HCT116 (cell line): ENCODE results near the gene TMC8. TPM values are rescaled to one million over a fixed set of nuclear protein-coding genes. Genes with fewer than 3 reads are reported as not detected.

ENCODE experiments used
- ATAC-seq: fragments of 200-7000 bp; cut with Tn5 transposase; 2 replicates; pipeline ENCODE4 v1.9.1; 2020; ENCODE audit warnings: mild to moderate bottlenecking, moderate library complexity
- BruUV-seq: library from RNA; stranded (reverse); fragments of 400-500 nt; replicated peaks from 2 replicates; lab custom pipeline; 2021; lab: Mats Ljungman, UMichigan
- CTCF ChIA-PET: fragments of 300-600 bp; sonication (Branson Sonifier 250); formaldehyde crosslinking; loops from one replicate; lab custom pipeline; 2021; ENCODE audit warnings: antibody characterized with exemption; lab: Charles Lee
- POLR2A ChIA-PET: fragments of 300-600, 350-600 bp; sonication (Branson Sonifier 250); formaldehyde crosslinking; loops from one replicate; lab custom pipeline; 2021; ENCODE audit warnings: antibody characterized with exemption; lab: Charles Lee
- RAD21 ChIA-PET, 2 experiments: fragments of 300-600 bp; sonication (Branson Sonifier 250); formaldehyde crosslinking; loops; one replicate each; lab custom pipeline; 2023; ENCODE audit warnings: low total read pairs in 2 of 2; ENCODE audit not compliant: uncharacterized antibody in 2 of 2, unreplicated experiment in 2 of 2, low non-redundant PET in 1 of 2; lab: Charles Lee
- DNase-seq: peaks from one replicate; pipeline ENCODE4 v3.0.0-alpha.2; 2010; ENCODE audit warnings: low read depth, low spot score
- H2AFZ ChIP-seq: fragments of 200-600 bp; shearing (Covaris generic), sonication (generic); 2 replicates; pipeline ENCODE4 v1.6.1; 2017; ENCODE audit warnings: low read depth, mixed run types, mixed read lengths, antibody characterized with exemption, low read length; ENCODE audit not compliant: poor library complexity, severe bottlenecking
- H3K27ac ChIP-seq: 2 replicates; pipeline ENCODE4 v1.5.1; 2012; ENCODE audit warnings: low read depth, low read length
- H3K27me3 ChIP-seq: fragments of 200-600 bp; sonication (generic); 2 replicates; pipeline ENCODE4 v1.6.1; 2016; ENCODE audit warnings: mixed run types, low read length, mixed read lengths; ENCODE audit not compliant: insufficient read depth
- H3K36me3 ChIP-seq, 2 experiments: fragments of 200-500 bp in 1 of 2; fragments of 200-600 bp in 1 of 2; sonication (Bioruptor generic) in 1 of 2; sonication (generic) in 1 of 2; 2 replicates each; pipeline versions ENCODE4 v1.5.1 to v1.6.1; 2014 to 2016; ENCODE audit warnings: low read length in 2 of 2, inconsistent platforms in 1 of 2, mixed read lengths in 1 of 2, mixed run types in 1 of 2; ENCODE audit not compliant: insufficient read depth in 2 of 2, control insufficient read depth in 1 of 2
- H3K4me1 ChIP-seq, 2 experiments: fragments of 200-600 bp in 1 of 2; sonication (generic) in 1 of 2; 2 replicates each; pipeline versions ENCODE4 v1.5.1 to v1.6.1; 2012 to 2017; ENCODE audit warnings: low read length in 2 of 2, inconsistent platforms in 1 of 2, mild to moderate bottlenecking in 1 of 2, mixed read lengths in 1 of 2, mixed run types in 1 of 2, moderate library complexity in 1 of 2; ENCODE audit not compliant: insufficient read depth in 2 of 2, control insufficient read depth in 1 of 2
- H3K4me2 ChIP-seq: fragments of 200-600 bp; sonication (generic); 2 replicates; pipeline ENCODE4 v1.6.1; 2017; ENCODE audit warnings: mixed run types, low read length, mixed read lengths
- H3K4me3 ChIP-seq, 2 experiments: fragments of 200-600 bp in 1 of 2; sonication (generic) in 1 of 2; replicated peaks in 1 of 2; 2 replicates each; pipeline ENCODE4 v1.5.1; 2011 to 2016; ENCODE audit warnings: low read length in 2 of 2, control low read depth in 1 of 2, low read depth in 1 of 2, mild to moderate bottlenecking in 1 of 2, mixed read lengths in 1 of 2, mixed run types in 1 of 2
- H3K79me2 ChIP-seq: fragments of 200-600 bp; sonication (generic); 2 replicates; pipeline ENCODE4 v1.6.1; 2017; ENCODE audit warnings: mild to moderate bottlenecking, mixed run types, low read length, moderate library complexity, mixed read lengths; ENCODE audit not compliant: insufficient read depth
- H3K9ac ChIP-seq: fragments of 200-600 bp; sonication (generic); 2 replicates; pipeline ENCODE4 v1.6.1; 2016; ENCODE audit warnings: low read length, mixed read lengths
- H3K9me2 ChIP-seq: fragments of 200-600 bp; sonication (generic), shearing (Covaris generic); 2 replicates; pipeline ENCODE4 v1.6.1; 2017; ENCODE audit warnings: mixed run types, mild to moderate bottlenecking, moderate library complexity; ENCODE audit not compliant: insufficient read depth
- H3K9me3 ChIP-seq, 2 experiments: fragments of 200-500 bp in 1 of 2; fragments of 200-600 bp in 1 of 2; sonication (Bioruptor generic) in 1 of 2; sonication (generic) in 1 of 2; 2 replicates each; pipeline ENCODE4 v1.6.1; 2014 to 2017; ENCODE audit warnings: low read length in 2 of 2, mixed read lengths in 2 of 2, inconsistent platforms in 1 of 2, low read depth in 1 of 2, mild to moderate bottlenecking in 1 of 2, mixed run types in 1 of 2, moderate library complexity in 1 of 2; ENCODE audit not compliant: control insufficient read depth in 1 of 2, insufficient read depth in 1 of 2
- H4K20me1 ChIP-seq: fragments of 200-600 bp; sonication (generic), shearing (Covaris generic); 2 replicates; pipeline ENCODE4 v1.6.1; 2017; ENCODE audit warnings: mixed run types, mild to moderate bottlenecking, moderate library complexity; ENCODE audit not compliant: insufficient read depth
- EGR1 ChIP-seq: IDR thresholded peaks from 2 replicates; pipeline ENCODE4 v1.6.1; 2012; ENCODE audit warnings: low read depth
- JUND ChIP-seq: IDR thresholded peaks from 2 replicates; pipeline ENCODE4 v1.6.1; 2012
- SP1 ChIP-seq: IDR thresholded peaks from 2 replicates; pipeline ENCODE4 v1.6.1; 2012; ENCODE audit warnings: low read depth
- SRF ChIP-seq: IDR thresholded peaks from 2 replicates; pipeline ENCODE4 v1.6.1; 2012; ENCODE audit warnings: low read depth
- YY1 ChIP-seq: IDR thresholded peaks from 2 replicates; pipeline ENCODE4 v1.6.1; 2011; ENCODE audit warnings: low read length, low read depth, moderate library complexity, mild to moderate bottlenecking; ENCODE audit not compliant: insufficient replicate concordance; ENCODE audit errors: extremely low read depth
- intact Hi-C: fragments of 100-400 bp; cut with micrococcal nuclease; formaldehyde crosslinking; loops from 2 replicates; pipeline ENCODE4 v1.10.0; 2022
- total RNA-seq: library from RNA; stranded (reverse); gene quantifications from one replicate; pipeline ENCODE4 v1.2.1, GENCODE V29; 2021; ENCODE audit not compliant: unreplicated experiment

The TMC8 gene
- total RNA-seq, 1 experiment from 2014 or later = 7.8 TPM

DNA sequence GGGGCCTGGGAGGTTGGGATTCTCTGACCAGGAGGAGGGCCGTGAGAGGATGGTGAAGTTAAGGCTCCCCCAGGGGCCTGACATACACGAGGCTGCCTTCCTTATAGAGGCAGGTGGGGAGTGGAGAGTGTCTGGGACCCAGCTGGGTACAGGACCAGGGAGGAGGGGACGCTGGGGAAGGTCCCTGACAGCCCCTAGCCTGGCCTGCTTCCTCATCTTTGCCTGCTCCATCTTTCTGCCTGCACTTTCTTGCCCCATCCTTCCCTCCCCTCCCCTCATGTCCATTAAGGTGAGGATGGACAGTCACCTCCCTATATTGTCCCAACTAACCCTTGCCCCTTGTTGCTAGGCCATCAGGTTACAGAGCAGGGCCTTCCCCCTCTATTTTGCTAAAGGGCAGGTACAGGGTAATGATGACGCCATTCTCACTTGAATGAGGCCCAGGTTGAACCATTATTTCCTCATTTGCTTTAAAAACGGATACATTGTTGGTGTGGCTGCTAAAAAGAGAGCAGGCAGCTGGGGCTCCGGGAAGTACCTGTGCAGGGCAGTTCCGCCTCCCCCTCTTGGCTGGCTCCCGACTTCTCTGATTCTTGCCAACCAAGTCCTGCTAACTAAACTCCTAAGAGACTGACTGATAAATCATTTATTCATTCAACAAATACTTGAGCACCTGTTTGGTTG lies 16.9 kb downstream of the TMC8 start:
- ChIA-PET POLR2A (no interaction called here), CTCF (interaction anchor here (1.0 kb wide), 1 partner anchor 40 kb away, joined by 4 read pairs; the partner anchor contains the start of genes AFMID and TK1), RAD21 (no interaction called here)
- Histone ChIP-seq H3K4me1 (peaks cover 32 to 45% of the 10 kb centered on the region in 2 experiments), H3K27ac (no peak overlapping the region), H3K4me3 (no peak overlapping the region), H3K27me3 (no peaks in the 10 kb centered on the region), H3K79me2 (no peaks in the 10 kb centered on the region), H3K4me2 (no peak overlapping the region), H3K9me2 (no peaks in the 10 kb centered on the region), H3K36me3 (no peaks in the 10 kb centered on the region), H3K9me3 (no peaks in the 10 kb centered on the region), H4K20me1 (no peaks in the 10 kb centered on the region), H3K9ac (no peak overlapping the region), H2AFZ (no peak overlapping the region)
- BruUV-seq = no TSS peak
- no peak for TF ChIP-seq SRF
- DNase-seq (no peak), ATAC-seq (no peak)
- intact Hi-C loops = no loop called here

DNA sequence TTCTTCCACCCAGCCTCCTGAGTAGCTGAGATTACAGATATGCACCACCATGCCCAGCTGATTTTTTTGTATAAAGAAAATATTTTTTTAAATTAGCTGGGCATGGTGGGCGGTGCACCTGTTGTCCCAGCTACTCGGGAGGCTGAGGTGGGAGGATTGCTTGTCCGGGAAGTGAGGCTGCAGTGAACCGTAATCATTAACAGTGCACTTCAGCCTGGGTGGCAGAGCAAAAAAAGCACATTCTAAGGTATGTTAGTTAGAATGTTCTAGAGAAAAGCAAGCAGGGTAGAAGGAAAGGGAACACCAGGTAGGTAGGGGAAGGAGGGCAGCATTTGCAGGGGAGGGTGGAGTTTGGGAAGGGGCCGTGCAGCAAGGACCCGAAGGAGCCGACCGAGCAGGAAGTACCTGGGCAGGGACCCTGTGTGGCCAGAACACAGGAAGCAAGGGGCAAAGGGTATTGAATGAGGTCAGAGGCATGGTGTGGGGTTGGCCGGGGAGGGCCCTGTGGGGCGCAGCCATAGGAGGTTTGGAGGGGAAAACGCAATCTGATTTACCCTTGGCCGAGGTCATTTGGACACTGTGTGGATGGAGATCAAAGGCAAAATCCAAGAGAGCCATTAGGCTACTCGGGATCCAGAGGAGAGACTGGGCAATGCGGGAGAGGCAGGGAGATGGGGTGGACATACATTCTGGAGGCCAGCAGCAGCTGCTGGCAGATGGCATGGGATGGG lies 17.9 kb downstream of the TMC8 start:
- BruUV-seq = no TSS peak
- H3K4me3 ChIP-seq = no peak overlapping the region
- ATAC-seq = no peak
- ChIA-PET CTCF (interaction anchor here (1.0 kb wide), 1 partner anchor 39 kb away, joined by 4 read pairs; the partner anchor contains the start of genes AFMID and TK1), POLR2A (interaction anchor here (1.4 kb wide), 1 partner anchor 8 kb away, joined by 6 read pairs; no protein-coding TSS in a partner anchor), RAD21 (no interaction called here)
- H3K79me2 ChIP-seq = no peaks in the 10 kb centered on the region
- no peaks in the 10 kb centered on the region for H3K9me2 ChIP-seq
- H3K36me3 ChIP-seq = no peaks in the 10 kb centered on the region
- H2AFZ ChIP-seq = no peak overlapping the region
- intact Hi-C loops = no loop called here
- no peaks in the 10 kb centered on the region for H3K27me3 ChIP-seq
- no peaks in the 10 kb centered on the region for H3K9me3 ChIP-seq
- no peaks in the 10 kb centered on the region for H4K20me1 ChIP-seq
- H3K27ac ChIP-seq = no peak overlapping the region
- DNase-seq = no peak
- H3K4me1 ChIP-seq = peaks cover 28 to 37% of the 10 kb centered on the region in 2 experiments
- TF ChIP-seq YY1 = no peak
- TF ChIP-seq EGR1 = no peak
- no peak for TF ChIP-seq SP1
- TF ChIP-seq JUND = no peak
- H3K9ac ChIP-seq = no peak overlapping the region
- H3K4me2 ChIP-seq = no peak overlapping the region
